ENCODE measurements around the gene PRAMEF12. TPM values are rescaled to one million over a fixed set of nuclear protein-coding genes. Genes with fewer than 3 reads are reported as not detected.
"Not testable (repeated sequence)": the region's sequence is repeated elsewhere in the genome, so short reads cannot be mapped to it uniquely, and the experiment has no call there.

The PRAMEF12 gene
- not detected in 2 replicates for total RNA-seq

DNA sequence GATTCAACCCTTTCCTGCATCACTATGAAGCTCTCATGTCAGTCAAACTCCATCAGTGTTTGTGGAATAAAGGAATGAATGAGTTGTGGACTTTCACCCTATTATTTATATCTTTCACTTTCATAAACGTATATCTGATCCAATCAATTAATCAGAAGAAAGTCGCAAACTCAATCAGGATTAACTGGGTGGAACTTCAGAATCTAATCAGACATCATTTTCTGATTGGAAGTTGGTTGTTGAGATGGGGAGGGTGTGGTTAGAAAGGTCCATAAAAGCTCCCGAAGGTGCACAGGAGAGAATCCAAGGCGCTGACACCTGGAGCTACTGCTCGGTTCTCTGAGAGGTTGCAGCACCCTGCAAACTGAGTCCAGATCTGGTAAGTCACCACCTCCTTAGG lies at the start of gene PRAMEF12:
Gene PRAMEF12 (plus strand): TSS at position 301 of the 400 bp plus-strand sequence. CDS start 1,130 bp downstream, outside the sequence.
- H3K4me1 ChIP-seq (ENCODE audit: insufficient read depth, low read length): no peaks in the 10 kb centered on the region
- no peaks in the 10 kb centered on the region for H3K79me2 ChIP-seq (ENCODE audit: insufficient read depth, low read length)
- no peak within 1 kb of the TSS for H3K4me2 ChIP-seq (ENCODE audit: insufficient read depth, low read length)
- H3K9me3 ChIP-seq (ENCODE audit: low read depth, low read length): no peaks in the 10 kb centered on the region
- no peak within 1 kb of the TSS for H3K27ac ChIP-seq (ENCODE audit: low read depth, low read length)
- H2AFZ ChIP-seq (ENCODE audit: low read length): no peak within 1 kb of the TSS
- H4K20me1 ChIP-seq (ENCODE audit: insufficient read depth, low read length): no peaks in the 10 kb centered on the region
- H3K27me3 ChIP-seq (ENCODE audit: insufficient read depth, low read length): no peaks in the 10 kb centered on the region
- DNase-seq (ENCODE audit: insufficient read length, low spot score, missing footprints): no peak
- no peaks in the 10 kb centered on the region for H3K36me3 ChIP-seq (ENCODE audit: insufficient read depth, low read length)
- no peak within 1 kb of the TSS for H3K4me3 ChIP-seq (ENCODE audit: insufficient read depth, low read length)
- TF ChIP-seq, protein P1, sequence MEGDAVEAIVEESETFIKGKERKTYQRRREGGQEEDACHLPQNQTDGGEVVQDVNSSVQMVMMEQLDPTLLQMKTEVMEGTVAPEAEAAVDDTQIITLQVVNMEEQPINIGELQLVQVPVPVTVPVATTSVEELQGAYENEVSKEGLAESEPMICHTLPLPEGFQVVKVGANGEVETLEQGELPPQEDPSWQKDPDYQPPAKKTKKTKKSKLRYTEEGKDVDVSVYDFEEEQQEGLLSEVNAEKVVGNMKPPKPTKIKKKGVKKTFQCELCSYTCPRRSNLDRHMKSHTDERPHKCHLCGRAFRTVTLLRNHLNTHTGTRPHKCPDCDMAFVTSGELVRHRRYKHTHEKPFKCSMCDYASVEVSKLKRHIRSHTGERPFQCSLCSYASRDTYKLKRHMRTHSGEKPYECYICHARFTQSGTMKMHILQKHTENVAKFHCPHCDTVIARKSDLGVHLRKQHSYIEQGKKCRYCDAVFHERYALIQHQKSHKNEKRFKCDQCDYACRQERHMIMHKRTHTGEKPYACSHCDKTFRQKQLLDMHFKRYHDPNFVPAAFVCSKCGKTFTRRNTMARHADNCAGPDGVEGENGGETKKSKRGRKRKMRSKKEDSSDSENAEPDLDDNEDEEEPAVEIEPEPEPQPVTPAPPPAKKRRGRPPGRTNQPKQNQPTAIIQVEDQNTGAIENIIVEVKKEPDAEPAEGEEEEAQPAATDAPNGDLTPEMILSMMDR (IDR thresholded peaks at IDR 0.05; ENCODE audit: extremely low read depth, low read depth, low read length): no peak

DNA sequence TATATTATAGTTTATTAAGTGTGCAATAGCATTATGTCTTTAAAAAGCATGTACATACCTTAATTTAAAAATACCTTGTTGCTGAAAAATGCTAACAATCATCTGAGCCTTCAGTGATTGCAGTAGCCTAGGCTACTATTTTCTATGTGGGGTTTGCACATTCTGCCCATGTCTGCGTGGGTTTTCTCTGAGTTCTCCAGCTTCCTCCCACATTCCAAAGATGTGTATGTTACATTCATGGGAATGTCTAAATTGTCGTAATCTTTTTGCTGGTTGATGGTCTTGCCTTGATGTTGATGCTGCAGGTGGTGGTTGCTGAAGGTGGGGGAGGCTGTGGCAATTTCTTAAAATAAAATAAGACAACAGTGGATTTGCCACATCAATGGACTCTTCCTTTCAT lies 45.1 kb upstream of the PRAMEF12 start:
- H3K9me3 ChIP-seq (ENCODE audit: low read depth, low read length): no peaks in the 10 kb centered on the region
- H3K36me3 ChIP-seq (ENCODE audit: insufficient read depth, low read length): no peaks in the 10 kb centered on the region
- no peak for DNase-seq (ENCODE audit: insufficient read length, low spot score, missing footprints)
- no peak overlapping the region for H3K4me3 ChIP-seq (ENCODE audit: insufficient read depth, low read length)
- no peaks in the 10 kb centered on the region for H4K20me1 ChIP-seq (ENCODE audit: insufficient read depth, low read length)
- no peaks in the 10 kb centered on the region for H3K27me3 ChIP-seq (ENCODE audit: insufficient read depth, low read length)
- H2AFZ ChIP-seq (ENCODE audit: low read length): no peak overlapping the region
- no peaks in the 10 kb centered on the region for H3K4me1 ChIP-seq (ENCODE audit: insufficient read depth, low read length)
- TF ChIP-seq, protein P1 (IDR thresholded peaks at IDR 0.05; ENCODE audit: extremely low read depth, low read depth, low read length): no peak
- no peak overlapping the region for H3K27ac ChIP-seq (ENCODE audit: low read depth, low read length)
- no peak overlapping the region for H3K4me2 ChIP-seq (ENCODE audit: insufficient read depth, low read length)
- no peaks in the 10 kb centered on the region for H3K79me2 ChIP-seq (ENCODE audit: insufficient read depth, low read length)

DNA sequence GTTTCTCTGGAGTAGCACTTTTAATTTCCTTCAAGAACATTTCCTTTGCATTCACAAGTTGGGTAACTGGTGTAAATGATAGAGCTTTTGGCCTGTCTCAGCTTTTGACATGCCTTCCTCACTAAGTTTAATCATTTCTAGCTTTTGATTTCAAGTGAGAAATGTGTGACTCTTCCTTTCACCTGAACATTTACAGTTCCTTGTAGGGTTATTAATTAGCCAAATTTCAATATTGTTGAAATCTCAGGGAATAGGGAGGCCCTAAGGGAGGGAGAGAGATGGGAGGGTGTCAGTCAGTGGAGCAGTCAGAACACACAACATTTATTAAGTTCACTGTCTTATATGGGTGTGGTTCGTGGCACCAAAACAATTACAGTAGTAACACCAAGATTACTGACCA lies 43.4 kb upstream of the PRAMEF12 start:
- Histone ChIP-seq H3K36me3 (ENCODE audit: insufficient read depth, low read length) (no peaks in the 10 kb centered on the region), H3K79me2 (ENCODE audit: insufficient read depth, low read length) (no peaks in the 10 kb centered on the region), H2AFZ (ENCODE audit: low read length) (no peak overlapping the region), H3K27me3 (ENCODE audit: insufficient read depth, low read length) (no peaks in the 10 kb centered on the region), H3K4me1 (ENCODE audit: insufficient read depth, low read length) (no peaks in the 10 kb centered on the region), H3K4me2 (ENCODE audit: insufficient read depth, low read length) (no peak overlapping the region), H4K20me1 (ENCODE audit: insufficient read depth, low read length) (no peaks in the 10 kb centered on the region), H3K4me3 (ENCODE audit: insufficient read depth, low read length) (no peak overlapping the region), H3K9me3 (ENCODE audit: low read depth, low read length) (no peaks in the 10 kb centered on the region), H3K27ac (ENCODE audit: low read depth, low read length) (no peak overlapping the region)
- DNase-seq (ENCODE audit: insufficient read length, low spot score, missing footprints): no peak
- TF ChIP-seq, protein P1 (IDR thresholded peaks at IDR 0.05; ENCODE audit: extremely low read depth, low read depth, low read length): no peak

DNA sequence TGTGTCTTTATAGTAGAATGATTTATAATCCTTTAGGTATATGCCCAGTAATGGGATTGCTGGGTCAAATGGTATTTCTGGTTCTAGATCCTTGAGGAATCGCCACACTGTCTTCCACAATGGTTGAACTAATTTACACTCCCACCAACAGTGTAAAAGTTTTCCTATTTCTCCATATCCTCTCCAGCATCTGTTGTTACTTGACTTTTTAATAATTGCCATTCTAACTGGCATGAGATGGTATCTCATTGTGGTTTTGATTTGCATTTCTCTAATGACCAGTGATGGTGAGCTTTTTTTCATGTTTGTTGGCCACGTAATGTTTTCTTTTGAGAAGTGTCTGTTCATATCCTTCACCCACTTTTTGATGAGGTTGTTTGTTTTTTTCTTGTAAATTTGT lies 42.5 kb upstream of the PRAMEF12 start:
- DNase-seq (ENCODE audit: insufficient read length, low spot score, missing footprints); H4K20me1 ChIP-seq (ENCODE audit: insufficient read depth, low read length); H3K79me2 ChIP-seq (ENCODE audit: insufficient read depth, low read length); H3K36me3 ChIP-seq (ENCODE audit: insufficient read depth, low read length); H3K4me2 ChIP-seq (ENCODE audit: insufficient read depth, low read length); H3K4me3 ChIP-seq (ENCODE audit: insufficient read depth, low read length); H3K9me3 ChIP-seq (ENCODE audit: low read depth, low read length); H3K4me1 ChIP-seq (ENCODE audit: insufficient read depth, low read length); H2AFZ ChIP-seq (ENCODE audit: low read length); H3K27ac ChIP-seq (ENCODE audit: low read depth, low read length); H3K27me3 ChIP-seq (ENCODE audit: insufficient read depth, low read length): not testable (repeated sequence)
